HepG2 (cell line): ENCODE measurements around the gene KLK14. TPM values are rescaled to one million over a fixed set of nuclear protein-coding genes. Genes with fewer than 3 reads are reported as not detected.

Experiments
- ATAC-seq: fragments of 200-7000 bp; cut with Tn5 transposase; 3 replicates; pipeline ENCODE4 v1.9.1; 2020; ENCODE audit warnings: mild to moderate bottlenecking, moderate library complexity
- BruUV-seq: library from RNA; stranded (reverse); fragments of 400-500 nt; replicated peaks from 2 replicates; lab custom pipeline; 2021; lab: Mats Ljungman, UMichigan
- CTCF ChIA-PET: fragments of 300-600 bp; formaldehyde crosslinking; extraction: SDS; loops from one replicate; lab custom pipeline; 2021; ENCODE audit warnings: low total read pairs, inconsistent platforms, low intra/inter-chr PET ratio; lab: Yijun Ruan, JAX
- POLR2A ChIA-PET: fragments of 350-600 bp; sonication (Branson Sonifier 250); formaldehyde crosslinking; loops from one replicate; lab custom pipeline; 2020; ENCODE audit warnings: antibody characterized with exemption, inconsistent platforms; lab: Yijun Ruan, JAX
- DNase-seq: peaks from one replicate; pipeline ENCODE4 v3.0.0-alpha.2; 2015; ENCODE audit warnings: low spot score
- FAIRE-seq: peaks from 3 replicates; lab custom pipeline; 2011; peaks lifted over from hg19 to GRCh38; lab: Jason Lieb, UNC
- H2AFZ ChIP-seq: one replicate; pipeline ENCODE4 v1.6.1; 2011; ENCODE audit warnings: low read length, inconsistent platforms
- H3K27ac ChIP-seq: fragments of 300-600 bp; 3 replicates; pipeline ENCODE4 v1.8.0; 2011; ENCODE audit warnings: mixed run types, mild to moderate bottlenecking, mixed read lengths, low read length, inconsistent platforms; ENCODE audit not compliant: insufficient read depth; ENCODE audit errors: extremely low read length
- H3K27me3 ChIP-seq, 2 experiments: fragments of 200-600 bp in 1 of 2; 2 replicates in 1 of 2; 3 replicates in 1 of 2; pipeline versions ENCODE4 v1.6.0 to v1.8.0; 2011; ENCODE audit warnings: low read length in 2 of 2, mild to moderate bottlenecking in 2 of 2, moderate library complexity in 2 of 2, inconsistent platforms in 1 of 2; ENCODE audit not compliant: insufficient read depth in 2 of 2, control insufficient read depth in 1 of 2
- H3K36me3 ChIP-seq, 2 experiments: fragments of 200-600 bp in 1 of 2; replicated peaks in 1 of 2; 2 replicates in 1 of 2; 3 replicates in 1 of 2; pipeline versions ENCODE4 v1.5.1 to v1.8.0; 2011; ENCODE audit warnings: low read length in 2 of 2, inconsistent platforms in 1 of 2; ENCODE audit not compliant: insufficient read depth in 2 of 2, control insufficient read depth in 1 of 2
- H3K4me1 ChIP-seq: 2 replicates; pipeline ENCODE4 v1.5.1; 2012; ENCODE audit warnings: low read length, inconsistent platforms; ENCODE audit not compliant: insufficient read depth
- H3K4me2 ChIP-seq: 2 replicates; pipeline ENCODE4 v1.6.0; 2011; ENCODE audit warnings: low read depth, low read length, inconsistent platforms
- H3K4me3 ChIP-seq, 3 experiments: fragments of 200-600 bp in 1 of 3; sonication (generic), shearing (Covaris generic) in 1 of 3; replicated peaks in 1 of 3; 2 replicates each; pipeline ENCODE4 v1.5.1; 2011 to 2016; ENCODE audit warnings: low read length in 3 of 3, inconsistent platforms in 2 of 3, low read depth in 2 of 3, mild to moderate bottlenecking in 2 of 3, control low read depth in 1 of 3, mixed read lengths in 1 of 3; ENCODE audit not compliant: insufficient read depth in 1 of 3
- H3K79me2 ChIP-seq: one replicate; pipeline ENCODE4 v1.6.1; 2011; ENCODE audit warnings: low read length, inconsistent platforms; ENCODE audit not compliant: insufficient read depth
- H3K9ac ChIP-seq: 2 replicates; pipeline ENCODE4 v1.6.0; 2011; ENCODE audit warnings: mild to moderate bottlenecking, low read depth, low read length, inconsistent platforms; ENCODE audit not compliant: insufficient read depth
- H3K9me3 ChIP-seq: 2 replicates; pipeline ENCODE4 v1.5.1; 2012; ENCODE audit warnings: mild to moderate bottlenecking, low read length
- H4K20me1 ChIP-seq: 2 replicates; pipeline ENCODE4 v1.6.0; 2011; ENCODE audit warnings: inconsistent platforms, mild to moderate bottlenecking, low read length, moderate library complexity; ENCODE audit not compliant: insufficient read depth
- ATF7 ChIP-seq, 2 experiments: fragments of 450-650 bp in 1 of 2; sonication (generic) in 1 of 2; formaldehyde crosslinking in 1 of 2; IDR thresholded peaks; 2 replicates each; pipeline versions ENCODE4 v1.4.0 to v1.6.1; 2016 to 2020; ENCODE audit warnings: antibody characterized with exemption in 1 of 2, mild to moderate bottlenecking in 1 of 2, missing genetic modification reagents in 1 of 2
- MTF2 ChIP-seq: sonication (generic); formaldehyde crosslinking; IDR thresholded peaks from 2 replicates; pipeline ENCODE4 v1.5.0; 2020; ENCODE audit warnings: missing genetic modification reagents, borderline replicate concordance
- SOX13 ChIP-seq, 3 experiments: fragments of 450-650 bp in 1 of 3; sonication (generic) in 1 of 3; formaldehyde crosslinking in 1 of 3; IDR thresholded peaks in 2 of 3; conservative IDR thresholded peaks in 1 of 3; 2 replicates each; pipeline versions ENCODE4 v1.5.0 to v1.6.1; 2016 to 2020; ENCODE audit warnings: antibody characterized with exemption in 1 of 3, mild to moderate bottlenecking in 1 of 3, missing compliant biosample characterization in 1 of 3, missing genetic modification reagents in 1 of 3, moderate library complexity in 1 of 3
- ZBED4 ChIP-seq: sonication (generic); formaldehyde crosslinking; IDR thresholded peaks from 2 replicates; pipeline ENCODE4 v1.4.0; 2020; ENCODE audit warnings: missing genetic modification reagents, borderline replicate concordance
- ZNF337 ChIP-seq: sonication (generic); formaldehyde crosslinking; IDR thresholded peaks from 2 replicates; pipeline ENCODE4 v1.5.1; 2020; ENCODE audit warnings: missing genetic modification reagents, low read depth, mild to moderate bottlenecking, borderline replicate concordance
- ZNF678 ChIP-seq: sonication (generic); formaldehyde crosslinking; IDR thresholded peaks from 2 replicates; pipeline ENCODE4 v1.4.0; 2020; ENCODE audit warnings: mild to moderate bottlenecking, missing genetic modification reagents
- ZNF687 ChIP-seq: sonication (generic); formaldehyde crosslinking; IDR thresholded peaks from 2 replicates; pipeline ENCODE4 v1.5.1; 2020; ENCODE audit warnings: mild to moderate bottlenecking, missing genetic modification reagents, moderate library complexity
- ZNF879 ChIP-seq: sonication (generic); formaldehyde crosslinking; IDR thresholded peaks from 2 replicates; pipeline ENCODE4 v1.8.1; 2023; ENCODE audit warnings: missing genetic modification reagents
- WGBS: methylation state at CpG from one replicate; pipeline ENCODE4 v1.1.6; 2017; ENCODE audit warnings: low lambda C conversion rate; 5-methylcytosine and 5-hydroxymethylcytosine counted together
- in situ Hi-C: cut with HindIII; loops from 2 replicates; pipeline ENCODE4 v1.10.0; 2017; ENCODE audit warnings: low pct_unique_long_range_greater_than_20kb; ENCODE audit not compliant: extremely low pct_ligation_motif_present
- intact Hi-C: fragments of 100-400 bp; cut with micrococcal nuclease; formaldehyde crosslinking; loops from one replicate; pipeline ENCODE4 v1.10.0; 2022; ENCODE audit not compliant: unreplicated experiment
- polyA plus RNA-seq, 8 experiments: library from polyadenylated mRNA; depleted of rRNA in 3 of 8; stranded (reverse) in 7 of 8; unstranded in 1 of 8; fragments of >200 nt; fragmentation: Illumina TruSeq in 4 of 8; extraction: Trizol in 4 of 8; gene quantifications; 2 replicates each; pipeline versions ENCODE4 v1.2.1 to v1.2.3, GENCODE V29; 2011 to 2016; ENCODE audit warnings: low read depth in 4 of 8, missing spikeins in 1 of 8, mixed read lengths in 1 of 8; ENCODE audit not compliant: insufficient read depth in 1 of 8
- total RNA-seq, 5 experiments: library from RNA; depleted of rRNA; stranded (reverse); fragments of >200 nt; fragmentation: Illumina TruSeq; extraction: Trizol; gene quantifications; 2 replicates each; pipeline ENCODE4 v1.2.3, GENCODE V29; 2016; ENCODE audit warnings: low read depth in 1 of 5

Gene KLK14
- total and polyA plus RNA-seq, 2 of the 13 experiments (the other 11 are each of a cell fraction or from before 2014, with no cell fraction given): not detected

GRCh38 chr19:51098365-51099046, 15.8 kb upstream of the KLK14 start:
- DNase-seq (no peak), ATAC-seq (no peak), FAIRE-seq (no peak)
- Histone ChIP-seq H3K79me2 (no peaks in the 10 kb centered on the region), H3K27me3 (no peaks in the 10 kb centered on the region; a peak in 1 of 5 replicates), H3K36me3 (peaks cover 3 to 18% of the 10 kb centered on the region in 2 experiments; a peak in 3 of 5 replicates), H3K9ac (no peak overlapping the region), H3K4me2 (no peak overlapping the region), H3K4me3 (no peak overlapping the region), H4K20me1 (0 out of 2 replicates have a peak, but pooled peaks cover 3% of the 10 kb centered on the region), H3K9me3 (no peaks in the 10 kb centered on the region), H2AFZ (no peak overlapping the region), H3K4me1 (peaks cover 10% of the 10 kb centered on the region), H3K27ac (no peak overlapping the region)
- WGBS: 97% methylated on average over 58 of the region's 78 CpGs
- CTCF ChIA-PET: interaction anchor here (2.9 kb wide), 1 partner anchor 77 kb away, joined by 16 read pairs; no protein-coding TSS in a partner anchor
- no peak for TF ChIP-seq ATF7 (IDR thresholded peaks at IDR 0.05)
- TF ChIP-seq ATF7 (CRISPR knock-in tag; IDR thresholded peaks at IDR 0.05): no peak
- no peak for TF ChIP-seq ZNF678
- TF ChIP-seq SOX13 (IDR thresholded peaks at IDR 0.05): no peak
- no peak for TF ChIP-seq SOX13 (CRISPR knock-in tag; conservative IDR thresholded peaks at IDR 0.05 in 1 of 2, IDR thresholded peaks at IDR 0.05 in 1 of 2)
- TF ChIP-seq ZNF879 (CRISPR knock-in tag): no peak
- no peak for TF ChIP-seq MTF2
- no peak for TF ChIP-seq ZNF687 (CRISPR knock-in tag)
- TF ChIP-seq ZNF337 (CRISPR knock-in tag): no peak
- no peak for TF ChIP-seq ZBED4 (CRISPR knock-in tag)
- in situ Hi-C loops: loop anchor here (25.0 kb wide), 1 partner anchor 161 kb away; no protein-coding TSS in a partner anchor
- intact Hi-C loops: no loop called here
- POLR2A ChIA-PET: no interaction called here
- no TSS peak for BruUV-seq
